SK-N-SH treated with all-trans-retinoic acid at 6 μM for 48 hours (cell line): ENCODE results near the gene ITPR2.
A peak's percentile ranks its signal among the peaks of the same experiment; 100 is the strongest.

Experiments used
- ARNTL ChIP-seq: fragments of 450-650 bp; formaldehyde crosslinking; IDR thresholded peaks from 2 replicates; pipeline ENCODE4 v1.5.0; 2020; ENCODE audit warnings: low read depth, mild to moderate bottlenecking, moderate library complexity, borderline replicate concordance
- BACH2 ChIP-seq: fragments of 250-450 bp; sonication (Bioruptor Pico); IDR thresholded peaks from 2 replicates; pipeline ENCODE4 v1.9.0; 2021; ENCODE audit warnings: mild to moderate bottlenecking, borderline replicate concordance
- CSDC2 ChIP-seq: fragments of 250-450 bp; sonication (Bioruptor Pico); IDR thresholded peaks from 2 replicates; pipeline ENCODE4 v1.5.0; 2020; ENCODE audit warnings: mild to moderate bottlenecking, moderate library complexity
- GLIS3 ChIP-seq: fragments of 250-450 bp; sonication (Bioruptor Pico); IDR thresholded peaks from 2 replicates; pipeline ENCODE4 v1.5.0; 2020; ENCODE audit warnings: mild to moderate bottlenecking, moderate library complexity
- OSR1 ChIP-seq: fragments of 250-450 bp; sonication (Bioruptor Pico); IDR thresholded peaks from 2 replicates; pipeline ENCODE4 v1.8.0; 2022; ENCODE audit warnings: moderate library complexity, mild to moderate bottlenecking, inconsistent platforms
- PATZ1 ChIP-seq: fragments of 250-450 bp; sonication (Bioruptor Pico); IDR thresholded peaks from 2 replicates; pipeline ENCODE4 v1.8.0; 2020; ENCODE audit warnings: mild to moderate bottlenecking, moderate library complexity, borderline replicate concordance
- POU6F1 ChIP-seq: fragments of 250-450 bp; sonication (Bioruptor Pico); IDR thresholded peaks from 2 replicates; pipeline ENCODE4 v1.8.0; 2021; ENCODE audit warnings: low read depth, mild to moderate bottlenecking, moderate library complexity, borderline replicate concordance
- RARB ChIP-seq: fragments of 250-450 bp; sonication (Bioruptor Pico); IDR thresholded peaks from 2 replicates; pipeline ENCODE4 v1.8.0; 2021; ENCODE audit warnings: mild to moderate bottlenecking, moderate library complexity
- TOX ChIP-seq: fragments of 250-450 bp; sonication (Bioruptor Pico); IDR thresholded peaks from 2 replicates; pipeline ENCODE4 v1.8.0; 2021; ENCODE audit warnings: mild to moderate bottlenecking, moderate library complexity, borderline replicate concordance
- ZC3H10 ChIP-seq: fragments of 250-450 bp; sonication (Bioruptor Pico); IDR thresholded peaks from 2 replicates; pipeline ENCODE4 v1.5.1; 2021; ENCODE audit warnings: mild to moderate bottlenecking, moderate library complexity
- ZFP30 ChIP-seq: fragments of 450-650 bp; formaldehyde crosslinking; IDR thresholded peaks from 2 replicates; pipeline ENCODE4 v1.5.0; 2022; ENCODE audit warnings: mild to moderate bottlenecking, moderate library complexity
- ZNF70 ChIP-seq: fragments of 450-650 bp; formaldehyde crosslinking; IDR thresholded peaks from 2 replicates; pipeline ENCODE4 v1.5.0; 2020; ENCODE audit warnings: mild to moderate bottlenecking, moderate library complexity
- ZNF8 ChIP-seq: fragments of 450-650 bp; formaldehyde crosslinking; IDR thresholded peaks from 2 replicates; pipeline ENCODE4 v1.5.0; 2020; ENCODE audit warnings: mild to moderate bottlenecking, moderate library complexity

- TF ChIP-seq TOX (CRISPR knock-in tag) (no peak), ZFP30 (CRISPR knock-in tag) (no peak), OSR1 (CRISPR knock-in tag) (no peak), ARNTL (no peak), CSDC2 (CRISPR knock-in tag) (no peak), ZNF70 (CRISPR knock-in tag) (no peak), POU6F1 (no peak), PATZ1 (CRISPR knock-in tag) (no peak), GLIS3 (CRISPR knock-in tag) (peak; percentile 62; the same call in 1 of the 2 replicates), ZNF8 (CRISPR knock-in tag) (no peak), BACH2 (CRISPR knock-in tag) (no peak), RARB (CRISPR knock-in tag) (no peak), ZC3H10 (CRISPR knock-in tag) (no peak)
These were observed at the start of gene ITPR2 for GRCh38 chr12:26832822-26833742.
